Trophoblast cell (in vitro differentiated cells and primary cell): Measurements from ENCODE around the gene SYF2.

ENCODE experiments used
- DNase-seq, 2 donors: peaks; one replicate each; pipeline ENCODE4 v3.0.0-alpha.2; 2016
- H2AFZ ChIP-seq: 2 replicates; pipeline ENCODE4 v1.6.1; 2013; ENCODE audit warnings: low read length, moderate library complexity, mild to moderate bottlenecking; ENCODE audit not compliant: insufficient read depth, poor library complexity
- H2AK5ac ChIP-seq: 2 replicates; pipeline ENCODE4 v1.6.1; 2013; ENCODE audit warnings: mild to moderate bottlenecking, low read length
- H2BK120ac ChIP-seq: 2 replicates; pipeline ENCODE4 v1.6.1; 2013; ENCODE audit warnings: low read length, mild to moderate bottlenecking, moderate library complexity; ENCODE audit not compliant: insufficient read depth, poor library complexity
- H2BK12ac ChIP-seq: 2 replicates; pipeline ENCODE4 v1.6.1; 2013; ENCODE audit warnings: mild to moderate bottlenecking, low read length, moderate library complexity
- H2BK5ac ChIP-seq: 2 replicates; pipeline ENCODE4 v1.6.1; 2013; ENCODE audit warnings: low read length, low read depth, moderate library complexity, mild to moderate bottlenecking; ENCODE audit not compliant: poor library complexity
- H3K14ac ChIP-seq: 2 replicates; pipeline ENCODE4 v1.6.1; 2013; ENCODE audit warnings: mild to moderate bottlenecking, low read length
- H3K18ac ChIP-seq: 2 replicates; pipeline ENCODE4 v1.6.1; 2013; ENCODE audit warnings: mild to moderate bottlenecking, low read length
- H3K23ac ChIP-seq: 2 replicates; pipeline ENCODE4 v1.6.1; 2013; ENCODE audit warnings: low read length
- H3K27ac ChIP-seq: 2 replicates; pipeline ENCODE4 v1.5.1; 2013; ENCODE audit warnings: low read depth, mild to moderate bottlenecking, inconsistent platforms, low read length, moderate library complexity
- H3K27me3 ChIP-seq: 2 replicates; pipeline ENCODE4 v1.6.1; 2013; ENCODE audit warnings: inconsistent platforms, mild to moderate bottlenecking, low read length, moderate library complexity; ENCODE audit not compliant: insufficient read depth
- H3K36me3 ChIP-seq, 2 experiments: 1 replicate in 1 of 2; 2 replicates in 1 of 2; pipeline ENCODE4 v1.6.1; 2013; ENCODE audit warnings: low read length in 2 of 2, mild to moderate bottlenecking in 2 of 2, moderate library complexity in 1 of 2; ENCODE audit not compliant: insufficient read depth in 2 of 2, control insufficient read depth in 1 of 2
- H3K4ac ChIP-seq: 2 replicates; pipeline ENCODE4 v1.6.1; 2013; ENCODE audit warnings: low read depth, mild to moderate bottlenecking, low read length, moderate library complexity
- H3K4me1 ChIP-seq, 2 experiments: 1 replicate in 1 of 2; 2 replicates in 1 of 2; pipeline ENCODE4 v1.6.1; 2013; ENCODE audit warnings: low read length in 2 of 2, mild to moderate bottlenecking in 2 of 2, moderate library complexity in 1 of 2; ENCODE audit not compliant: insufficient read depth in 2 of 2, control insufficient read depth in 1 of 2
- H3K4me2 ChIP-seq: 2 replicates; pipeline ENCODE4 v1.6.1; 2013; ENCODE audit warnings: inconsistent platforms, mild to moderate bottlenecking, low read length, moderate library complexity
- H3K4me3 ChIP-seq: 2 replicates; pipeline ENCODE4 v1.5.1; 2013; ENCODE audit warnings: mild to moderate bottlenecking, low read depth, low read length, inconsistent platforms
- H3K79me1 ChIP-seq: one replicate; pipeline ENCODE4 v1.6.1; 2013; ENCODE audit warnings: low read length
- H3K79me2 ChIP-seq: 2 replicates; pipeline ENCODE4 v1.6.1; 2013; ENCODE audit warnings: low read length, mild to moderate bottlenecking; ENCODE audit not compliant: control insufficient read depth, insufficient read depth, poor library complexity
- H3K9ac ChIP-seq: 2 replicates; pipeline ENCODE4 v1.6.1; 2013; ENCODE audit warnings: mild to moderate bottlenecking, low read length
- H3K9me3 ChIP-seq: 2 replicates; pipeline ENCODE4 v1.6.1; 2013; ENCODE audit warnings: low read depth, mild to moderate bottlenecking, control low read depth, inconsistent platforms, low read length; ENCODE audit not compliant: insufficient read depth
- H4K12ac ChIP-seq: 2 replicates; pipeline ENCODE4 v1.6.1; 2013; ENCODE audit warnings: low read depth, mild to moderate bottlenecking, low read length, moderate library complexity
- H4K8ac ChIP-seq: 2 replicates; pipeline ENCODE4 v1.6.1; 2013; ENCODE audit warnings: low read depth, mild to moderate bottlenecking, low read length, moderate library complexity
- H4K91ac ChIP-seq: one replicate; pipeline ENCODE4 v1.6.1; 2013; ENCODE audit warnings: low read depth, mild to moderate bottlenecking, low read length, moderate library complexity
- WGBS: extraction: QIAGEN DNeasy Blood & Tissue Kit; methylation state at CpG from one replicate; pipeline ENCODE4 v1.1.7; 2013; ENCODE audit warnings: missing lambda C conversion rate; ENCODE audit not compliant: insufficient read length, insufficient coverage; ENCODE audit errors: extremely low coverage; 5-methylcytosine and 5-hydroxymethylcytosine counted together

SYF2 gene

DNA sequence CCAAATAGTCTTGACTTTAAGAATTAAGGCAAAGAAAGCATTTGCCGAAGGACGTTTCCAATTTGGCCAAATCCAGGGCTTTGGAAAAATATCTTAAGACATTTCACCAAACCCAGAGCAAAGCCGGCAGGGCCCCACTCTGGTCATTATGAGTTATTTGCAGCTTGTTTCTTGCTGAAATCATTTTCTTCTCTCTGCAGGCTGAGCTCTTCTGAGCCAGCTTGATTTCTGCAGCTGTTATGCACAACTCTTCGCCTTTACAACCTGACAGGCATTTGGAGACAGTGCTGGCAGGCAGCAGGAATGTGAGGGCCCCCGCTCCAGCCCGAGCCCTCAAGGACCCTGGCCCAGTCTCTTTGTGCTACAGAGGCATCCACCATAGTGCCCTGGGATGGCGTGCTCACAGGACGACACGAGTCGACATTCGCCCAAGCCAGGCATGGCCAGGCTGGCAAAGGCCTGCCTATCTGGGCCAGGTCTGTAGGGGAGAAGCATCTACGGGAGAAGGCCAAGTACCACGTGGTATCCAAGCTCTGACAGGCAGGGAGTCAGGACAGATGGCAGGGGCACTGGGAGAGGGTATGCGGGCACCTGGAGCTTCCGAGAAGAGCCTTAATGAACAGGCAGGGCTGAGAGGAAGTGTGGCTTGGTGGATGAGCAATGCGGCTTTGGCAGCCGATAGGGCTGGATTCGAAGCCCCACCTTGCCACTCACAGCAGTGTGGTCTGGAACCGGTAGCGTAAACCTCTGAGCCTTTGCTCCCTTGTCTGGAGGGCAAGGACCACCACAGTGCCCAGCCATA is 32.3 kb downstream of the SYF2 start:
- Histone ChIP-seq H3K18ac (no peak overlapping the region), H3K9ac (no peak overlapping the region), H3K36me3 (no peaks in the 10 kb centered on the region), H3K27me3 (no peaks in the 10 kb centered on the region), H3K27ac (no peak overlapping the region), H3K23ac (no peak overlapping the region), H3K79me2 (no peaks in the 10 kb centered on the region), H2BK120ac (no peak overlapping the region), H2AFZ (no peak overlapping the region), H2BK12ac (no peak overlapping the region), H3K4me3 (no peak overlapping the region), H2BK5ac (no peak overlapping the region), H3K4ac (no peak overlapping the region), H4K91ac (no peak overlapping the region), H3K9me3 (no peaks in the 10 kb centered on the region), H2AK5ac (no peak overlapping the region), H3K79me1 (no peaks in the 10 kb centered on the region), H4K8ac (no peak overlapping the region), H3K14ac (no peak overlapping the region), H4K12ac (no peak overlapping the region), H3K4me1 (no peaks in the 10 kb centered on the region), H3K4me2 (no peak overlapping the region)
- no CpG with 5 or more reads among the region's 20 CpGs for WGBS
- no peak for DNase-seq

GRCh38 chr1:25198663-25199252 is 33.5 kb downstream of the SYF2 start:
- no peaks in the 10 kb centered on the region for H3K27me3 ChIP-seq
- no peak for DNase-seq
- no CpG with 5 or more reads among the region's 20 CpGs for WGBS
- no peak overlapping the region for H3K9ac ChIP-seq
- H3K79me1 ChIP-seq: no peaks in the 10 kb centered on the region
- H4K8ac ChIP-seq: no peak overlapping the region
- no peak overlapping the region for H3K23ac ChIP-seq
- H3K27ac ChIP-seq: no peak overlapping the region
- no peak overlapping the region for H3K14ac ChIP-seq
- no peak overlapping the region for H3K18ac ChIP-seq
- no peak overlapping the region for H3K4ac ChIP-seq
- H2BK5ac ChIP-seq: no peak overlapping the region
- no peak overlapping the region for H3K4me3 ChIP-seq
- no peak overlapping the region for H2BK12ac ChIP-seq
- no peaks in the 10 kb centered on the region for H3K36me3 ChIP-seq
- no peaks in the 10 kb centered on the region for H3K79me2 ChIP-seq
- H3K4me2 ChIP-seq: no peak overlapping the region
- no peak overlapping the region for H2AK5ac ChIP-seq
- no peak overlapping the region for H2AFZ ChIP-seq
- H2BK120ac ChIP-seq: no peak overlapping the region
- peaks cover 2% of the 10 kb centered on the region for H3K9me3 ChIP-seq
- no peaks in the 10 kb centered on the region for H3K4me1 ChIP-seq
- H4K12ac ChIP-seq: no peak overlapping the region
- no peak overlapping the region for H4K91ac ChIP-seq

GRCh38 chr1:25197982-25198662 is 34.2 kb downstream of the SYF2 start:
- Histone ChIP-seq H3K4me2 (no peak overlapping the region), H3K9ac (no peak overlapping the region), H3K27ac (no peak overlapping the region), H3K14ac (no peak overlapping the region), H4K91ac (no peak overlapping the region), H3K4me3 (no peak overlapping the region), H4K8ac (no peak overlapping the region), H3K4ac (no peak overlapping the region), H3K9me3 (peaks cover 2% of the 10 kb centered on the region), H3K4me1 (no peaks in the 10 kb centered on the region), H2AK5ac (no peak overlapping the region), H3K79me1 (no peaks in the 10 kb centered on the region), H2BK5ac (no peak overlapping the region), H2BK120ac (no peak overlapping the region), H3K18ac (no peak overlapping the region), H2BK12ac (no peak overlapping the region), H3K79me2 (no peaks in the 10 kb centered on the region), H3K36me3 (no peaks in the 10 kb centered on the region), H2AFZ (no peak overlapping the region), H3K23ac (no peak overlapping the region), H3K27me3 (no peaks in the 10 kb centered on the region), H4K12ac (no peak overlapping the region)
- DNase-seq: no peak
- WGBS: no CpG with 5 or more reads among the region's 11 CpGs

GRCh38 chr1:25197235-25197975 is 34.9 kb downstream of the SYF2 start:
- Histone ChIP-seq H3K18ac (no peak overlapping the region), H2BK5ac (no peak overlapping the region), H3K14ac (no peak overlapping the region), H2AK5ac (no peak overlapping the region), H3K27ac (no peak overlapping the region), H3K9ac (no peak overlapping the region), H3K4ac (no peak overlapping the region), H3K27me3 (no peaks in the 10 kb centered on the region), H4K12ac (no peak overlapping the region), H3K4me2 (no peak overlapping the region), H3K23ac (no peak overlapping the region), H2AFZ (no peak overlapping the region), H2BK120ac (no peak overlapping the region), H3K36me3 (no peaks in the 10 kb centered on the region), H4K8ac (no peak overlapping the region), H3K4me1 (no peaks in the 10 kb centered on the region), H3K4me3 (no peak overlapping the region), H4K91ac (no peak overlapping the region), H3K9me3 (peaks cover 2% of the 10 kb centered on the region), H3K79me1 (no peaks in the 10 kb centered on the region), H2BK12ac (no peak overlapping the region), H3K79me2 (no peaks in the 10 kb centered on the region)
- WGBS: no CpG with 5 or more reads among the region's 20 CpGs
- no peak for DNase-seq
